ENCODE data around the gene PTH1R.
A peak's percentile ranks its signal among the peaks of the same experiment; 100 is the strongest.

Gene PTH1R

DNA sequence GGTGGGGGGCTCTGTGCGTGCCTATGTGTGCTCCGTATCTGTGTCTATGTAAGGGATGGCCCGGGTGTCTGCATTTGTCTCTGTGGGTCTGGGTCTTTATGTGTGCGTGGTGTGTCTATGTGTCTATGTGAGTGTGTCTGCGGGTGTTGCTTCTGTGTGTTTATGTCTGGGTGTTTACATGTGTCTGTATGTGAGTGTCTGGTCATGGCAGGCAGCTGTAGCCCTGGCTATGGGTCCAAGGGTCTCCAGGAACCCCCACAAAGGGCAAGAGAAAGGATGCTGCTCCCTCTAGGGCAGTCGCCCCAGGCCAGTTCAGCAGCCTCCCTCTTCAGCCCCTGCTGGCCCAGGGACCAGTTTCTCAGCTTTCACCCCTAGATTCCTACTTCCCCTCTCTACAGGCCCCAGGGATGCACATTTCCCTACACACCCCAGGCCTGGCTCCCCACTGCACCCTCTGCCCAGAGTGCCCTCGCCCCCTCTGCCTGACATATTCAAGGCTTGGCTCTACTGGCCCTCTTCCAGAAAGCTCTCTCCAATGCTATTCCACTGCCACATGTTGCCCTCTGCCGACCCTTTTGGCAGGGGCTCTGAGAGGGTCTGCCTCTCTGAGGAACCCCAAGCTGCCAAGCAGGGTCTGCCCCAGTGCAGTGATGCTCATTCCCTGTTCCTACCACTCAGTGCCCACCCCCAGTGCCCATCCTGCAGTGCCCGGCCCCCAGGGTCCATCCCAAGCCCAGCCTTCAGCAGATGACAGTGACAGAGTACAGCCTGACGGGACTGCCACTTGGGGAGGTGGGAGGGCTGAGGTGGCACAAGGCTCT is 13.2 kb upstream of the PTH1R start:
- no peak for DNase-seq (ENCODE audit: low read depth in 2 of 2)

DNA sequence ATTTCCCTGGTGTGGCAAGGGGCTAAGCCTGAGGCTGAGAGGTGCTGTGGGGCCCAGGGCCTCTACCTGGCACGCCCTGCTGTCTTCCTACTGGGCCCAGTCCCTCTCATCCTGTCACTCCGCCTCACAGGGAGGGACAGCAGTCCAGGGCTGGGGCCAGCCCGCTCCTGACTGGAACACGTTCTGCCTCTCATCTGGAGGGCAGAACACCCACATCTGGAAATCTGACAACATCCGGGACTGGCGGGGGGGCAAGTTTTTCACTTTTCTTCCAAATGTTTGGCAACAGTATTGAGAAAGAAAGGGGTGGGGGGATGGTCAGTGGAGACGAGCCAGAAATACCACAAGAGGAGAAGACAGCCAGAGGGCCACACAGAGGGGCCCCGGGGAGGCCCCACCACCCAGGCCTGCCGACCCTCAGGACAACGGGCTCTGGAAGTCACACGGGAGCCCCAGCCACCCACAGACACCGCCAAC is 12.5 kb upstream of the PTH1R start:
- no peak for DNase-seq (ENCODE audit: low read depth in 2 of 2)

DNA sequence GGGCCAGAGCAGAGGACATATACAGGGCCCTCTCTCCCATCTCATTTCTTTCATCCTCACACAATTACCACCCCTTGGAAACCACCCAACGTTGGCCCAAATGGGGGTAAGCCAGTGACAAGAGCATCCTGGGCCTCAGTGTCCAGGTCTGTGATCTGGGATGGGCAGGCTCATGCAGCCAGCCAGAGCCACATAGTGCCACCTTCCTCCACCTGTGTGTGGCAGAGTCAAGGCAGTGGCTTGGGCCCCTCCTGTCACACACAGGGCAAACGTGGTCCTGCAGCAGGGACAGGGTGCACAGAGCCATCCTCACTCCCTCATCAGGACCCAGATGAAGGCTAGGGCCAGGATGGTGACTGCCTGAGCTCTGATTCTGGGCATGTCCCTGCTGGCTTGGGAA is 12.0 kb upstream of the PTH1R start:
- DNase-seq (ENCODE audit: low read depth in 2 of 2) = no peak

DNA sequence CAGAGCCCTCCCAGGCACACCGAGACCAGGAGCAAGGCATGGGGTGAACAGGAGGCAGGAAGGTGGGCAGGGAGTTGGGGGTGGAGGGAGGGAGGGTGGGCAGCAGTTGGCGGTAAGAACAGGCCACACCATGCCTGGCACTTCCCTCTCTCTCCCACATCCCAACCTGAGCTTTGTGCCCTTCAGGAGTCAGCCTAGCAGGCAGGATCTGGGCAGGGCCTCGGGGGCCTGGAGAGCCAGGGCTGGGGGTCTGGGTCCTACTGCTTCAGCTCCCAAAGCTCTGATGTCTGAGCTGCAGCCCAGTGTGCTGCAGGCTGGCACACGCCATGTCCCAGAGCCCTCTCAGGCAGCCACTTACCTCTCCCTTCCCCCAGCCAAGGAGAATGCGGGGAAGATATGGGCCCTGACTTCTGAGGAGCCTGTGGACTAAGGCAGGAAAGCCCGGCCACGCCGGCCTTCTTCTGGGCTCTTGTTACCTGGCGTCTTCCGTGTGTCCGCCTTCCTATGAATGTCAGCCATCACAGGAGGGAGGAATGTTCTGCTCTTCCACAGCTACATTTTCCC is 11.4 kb upstream of the PTH1R start:
- no peak for DNase-seq (ENCODE audit: low read depth in 2 of 2)

DNA sequence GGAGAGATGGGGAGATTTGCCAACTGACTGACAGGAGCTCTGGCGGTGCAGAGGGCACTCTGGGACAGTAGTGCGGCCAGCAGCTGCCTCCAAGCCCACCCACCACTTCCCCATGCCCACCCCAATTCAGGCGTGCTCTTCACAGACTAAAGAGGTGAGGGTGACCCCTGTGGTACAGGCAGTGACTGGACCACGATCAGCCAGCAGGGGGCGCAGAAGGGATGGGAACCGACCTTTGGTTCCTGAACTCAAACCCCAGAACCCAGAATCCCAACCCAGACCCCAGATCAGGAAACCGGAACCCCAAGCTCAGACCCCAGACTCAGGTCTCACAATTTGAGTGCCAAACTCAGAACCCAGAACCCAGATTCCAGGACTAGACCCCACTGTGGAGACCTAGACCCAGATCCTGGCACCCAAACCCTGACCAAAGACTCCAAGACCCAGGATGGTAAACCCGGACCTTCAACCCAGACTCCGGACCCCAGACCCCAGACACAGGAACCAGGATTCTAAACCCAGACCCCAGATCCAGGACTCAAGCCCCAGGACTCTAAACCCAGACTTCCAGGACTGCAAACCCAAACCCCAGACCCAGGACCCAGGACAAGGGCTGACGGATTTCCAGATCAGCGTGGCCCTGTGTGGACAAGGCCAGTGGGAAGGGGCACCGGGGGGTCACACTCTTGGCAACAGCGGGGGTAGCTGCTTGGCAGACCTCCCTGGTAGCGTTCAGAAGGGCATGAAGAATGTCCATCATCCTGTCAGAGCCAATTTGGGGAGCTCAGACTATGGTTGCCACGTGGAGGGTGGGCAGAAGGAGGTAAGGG is 10.6 kb upstream of the PTH1R start:
- DNase-seq (ENCODE audit: low read depth in 2 of 2) = peak; percentile 76 to 93

DNA sequence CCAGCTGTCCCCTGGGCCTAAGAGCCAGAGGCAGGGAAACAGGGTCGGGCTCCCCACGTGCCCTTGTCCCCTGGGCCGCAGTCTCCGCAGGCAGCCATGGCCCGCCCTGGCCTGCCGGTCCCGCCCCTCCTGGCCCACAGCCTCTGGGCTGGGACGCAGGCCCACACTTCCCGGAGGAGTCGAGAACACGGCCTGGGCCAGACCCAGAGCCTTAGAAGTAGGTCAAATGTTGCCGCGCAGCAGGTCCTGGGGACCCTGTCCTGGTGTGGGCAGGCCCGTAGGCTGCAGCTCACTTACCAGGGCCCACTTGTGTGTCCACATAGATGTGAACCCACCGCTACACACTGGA is 10.0 kb upstream of the PTH1R start:
- DNase-seq (ENCODE audit: low read depth in 2 of 2) = no peak

DNA sequence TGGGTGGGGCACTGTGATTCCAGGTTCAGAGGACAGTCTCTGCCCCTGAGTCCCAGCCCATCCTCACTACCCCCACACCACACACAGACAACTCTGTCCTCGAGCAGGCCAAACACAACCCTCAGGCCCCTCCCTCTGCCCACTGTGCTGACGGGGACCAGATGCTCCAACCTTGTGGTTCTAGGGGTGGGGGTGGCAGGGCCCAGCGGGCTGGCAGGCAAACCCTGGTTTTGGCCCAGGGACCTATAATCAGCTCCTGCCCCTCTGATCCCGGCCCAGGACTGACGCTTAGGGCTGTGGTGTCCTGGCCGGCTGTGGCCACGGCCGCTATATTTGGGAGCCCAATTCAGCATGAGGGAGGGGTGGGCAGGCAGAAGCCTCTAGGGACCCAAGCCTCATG is 9.2 kb upstream of the PTH1R start:
- DNase-seq (ENCODE audit: low read depth in 2 of 2) = no peak

DNA sequence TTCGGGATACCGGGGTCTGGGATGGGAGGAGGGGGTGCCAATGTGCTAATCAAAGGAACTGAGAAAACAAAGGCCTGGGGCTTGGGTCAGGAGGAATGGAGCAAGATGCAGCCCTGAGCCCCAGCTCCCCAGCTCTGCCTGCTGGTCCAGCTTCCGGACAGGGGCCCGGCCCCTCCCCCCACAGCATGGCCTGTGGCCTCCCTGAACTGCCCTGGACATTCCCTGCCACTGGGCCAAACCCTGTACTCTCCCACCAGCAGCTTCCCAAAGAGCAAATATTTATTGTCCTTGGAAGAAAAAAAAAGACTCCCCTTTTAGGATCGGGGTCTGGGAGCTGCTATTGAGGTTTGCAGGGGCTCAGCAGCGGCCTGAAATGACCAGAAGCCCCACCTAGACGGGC is 8.6 kb upstream of the PTH1R start:
- no peak for DNase-seq (ENCODE audit: low read depth in 2 of 2)

DNA sequence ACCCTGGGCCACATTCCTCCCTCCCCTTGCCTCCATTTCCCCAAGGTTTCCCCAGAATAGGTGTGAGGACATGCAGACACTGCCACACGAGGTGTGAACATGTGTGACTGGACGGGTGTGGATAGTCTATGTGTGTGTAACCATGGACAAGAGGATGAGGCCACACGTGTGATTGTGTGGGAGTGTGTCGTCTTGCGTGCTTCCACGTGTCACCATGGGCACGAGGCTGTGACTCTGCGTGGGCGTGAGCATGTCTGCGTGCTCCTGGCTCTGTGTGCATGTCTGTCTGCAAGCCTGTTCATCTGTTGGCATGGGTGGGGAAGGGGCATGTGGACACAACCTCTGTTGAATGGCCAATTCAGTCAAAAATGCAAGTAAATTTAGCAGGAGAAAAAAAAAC is 8.1 kb upstream of the PTH1R start:
- DNase-seq (ENCODE audit: low read depth in 2 of 2) = no peak

DNA sequence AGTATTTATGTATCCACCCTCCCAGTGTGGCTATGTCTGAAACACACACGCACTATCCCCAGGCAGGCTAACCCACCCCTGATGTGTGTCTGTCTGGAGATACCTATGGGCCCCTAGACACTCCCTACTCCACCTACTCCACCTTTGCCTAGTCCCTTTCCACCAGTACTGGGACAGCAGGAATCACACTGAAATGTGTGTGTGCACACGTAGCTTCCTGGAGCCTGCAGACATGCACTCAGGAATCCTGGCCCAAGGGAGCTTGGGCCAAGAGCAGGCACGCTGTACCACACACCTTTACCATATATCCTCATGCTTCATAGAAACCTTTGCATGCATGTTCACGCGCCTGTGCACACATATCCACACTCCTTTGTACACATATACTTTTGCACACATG is 6.9 kb upstream of the PTH1R start:
- no peak for DNase-seq (ENCODE audit: low read depth in 2 of 2)

DNA sequence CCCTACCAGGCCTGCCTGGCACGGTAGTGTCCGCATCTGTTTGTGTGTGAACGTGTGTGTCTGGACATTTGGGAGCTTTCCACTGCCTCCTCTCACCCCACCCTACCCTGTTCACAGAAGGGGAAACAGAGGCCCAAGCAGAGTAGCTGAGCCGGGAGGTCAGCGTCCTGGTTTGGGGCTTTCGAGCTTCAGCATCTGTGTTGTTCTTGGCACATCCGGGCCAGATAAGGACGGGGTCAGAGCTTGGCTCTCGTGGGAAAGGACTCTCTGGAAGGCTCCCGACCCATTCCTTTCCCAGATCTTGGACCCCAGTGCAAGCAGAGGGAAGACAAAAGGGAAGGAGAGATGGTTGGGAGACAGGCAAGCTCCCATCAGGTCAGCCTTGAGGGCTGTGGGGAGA is 6.3 kb upstream of the PTH1R start:
- no peak for DNase-seq (ENCODE audit: low read depth in 2 of 2)

DNA sequence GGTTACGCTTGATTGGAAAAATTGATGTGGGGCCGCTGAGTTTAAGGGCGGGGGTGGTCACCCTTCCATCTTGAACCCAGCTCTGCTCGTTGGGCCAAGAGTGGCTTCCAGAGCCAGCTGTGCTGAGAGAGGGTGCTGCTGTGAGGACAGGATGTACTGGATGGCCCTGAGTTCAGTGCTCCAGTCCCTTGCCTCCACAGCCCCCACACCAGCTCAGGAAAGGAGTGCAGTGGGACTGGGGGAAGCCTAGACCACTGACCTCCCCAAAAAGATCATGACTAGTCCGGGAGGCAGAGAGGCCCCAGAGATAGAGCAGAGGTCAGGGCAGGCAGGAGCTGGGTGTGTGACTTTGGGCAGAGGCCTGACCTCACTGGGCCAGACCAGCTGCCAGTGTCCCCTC is 4.0 kb upstream of the PTH1R start:
- no peak for DNase-seq (ENCODE audit: low read depth in 2 of 2)

DNA sequence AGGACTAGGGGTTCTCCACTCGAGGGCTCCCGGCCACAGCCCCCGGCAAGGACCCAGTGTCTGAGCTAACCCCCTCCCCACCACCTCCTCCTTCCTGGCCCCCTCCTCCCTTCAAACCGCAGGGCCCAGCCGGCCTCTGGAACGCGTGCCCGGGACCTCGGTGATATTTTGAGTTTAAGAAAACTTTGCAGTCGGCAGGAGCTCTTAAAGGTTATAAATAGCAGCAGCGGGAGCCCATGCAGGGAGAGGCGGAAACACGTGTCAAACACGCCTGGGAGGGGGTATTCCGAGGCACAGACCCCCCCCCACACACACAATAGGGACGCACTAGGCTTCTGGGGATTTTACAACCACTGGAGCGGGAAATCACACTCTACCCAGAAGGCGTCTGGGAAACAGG is 3.1 kb upstream of the PTH1R start:
- no peak for DNase-seq (ENCODE audit: low read depth in 2 of 2)

DNA sequence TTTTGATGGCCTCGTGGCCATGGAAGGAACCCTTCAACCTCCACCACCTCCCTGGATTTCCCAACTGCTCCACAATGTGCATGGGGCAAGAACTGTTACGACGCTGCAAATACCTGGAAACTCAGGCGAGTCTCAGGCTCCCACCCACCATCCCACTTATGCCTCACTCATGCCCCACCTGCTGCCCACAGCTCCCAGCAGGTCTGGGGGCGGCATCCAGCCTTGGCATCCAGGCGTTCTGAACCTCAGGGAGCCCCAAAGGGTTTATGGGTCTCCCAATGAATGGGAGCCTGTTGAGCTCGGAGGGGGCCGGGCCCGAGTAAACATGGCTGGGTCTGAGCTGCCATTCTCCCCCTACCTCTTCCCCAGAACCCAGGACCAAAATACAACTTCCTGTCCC is 2.0 kb upstream of the PTH1R start:
- no peak for DNase-seq (ENCODE audit: low read depth in 2 of 2)

DNA sequence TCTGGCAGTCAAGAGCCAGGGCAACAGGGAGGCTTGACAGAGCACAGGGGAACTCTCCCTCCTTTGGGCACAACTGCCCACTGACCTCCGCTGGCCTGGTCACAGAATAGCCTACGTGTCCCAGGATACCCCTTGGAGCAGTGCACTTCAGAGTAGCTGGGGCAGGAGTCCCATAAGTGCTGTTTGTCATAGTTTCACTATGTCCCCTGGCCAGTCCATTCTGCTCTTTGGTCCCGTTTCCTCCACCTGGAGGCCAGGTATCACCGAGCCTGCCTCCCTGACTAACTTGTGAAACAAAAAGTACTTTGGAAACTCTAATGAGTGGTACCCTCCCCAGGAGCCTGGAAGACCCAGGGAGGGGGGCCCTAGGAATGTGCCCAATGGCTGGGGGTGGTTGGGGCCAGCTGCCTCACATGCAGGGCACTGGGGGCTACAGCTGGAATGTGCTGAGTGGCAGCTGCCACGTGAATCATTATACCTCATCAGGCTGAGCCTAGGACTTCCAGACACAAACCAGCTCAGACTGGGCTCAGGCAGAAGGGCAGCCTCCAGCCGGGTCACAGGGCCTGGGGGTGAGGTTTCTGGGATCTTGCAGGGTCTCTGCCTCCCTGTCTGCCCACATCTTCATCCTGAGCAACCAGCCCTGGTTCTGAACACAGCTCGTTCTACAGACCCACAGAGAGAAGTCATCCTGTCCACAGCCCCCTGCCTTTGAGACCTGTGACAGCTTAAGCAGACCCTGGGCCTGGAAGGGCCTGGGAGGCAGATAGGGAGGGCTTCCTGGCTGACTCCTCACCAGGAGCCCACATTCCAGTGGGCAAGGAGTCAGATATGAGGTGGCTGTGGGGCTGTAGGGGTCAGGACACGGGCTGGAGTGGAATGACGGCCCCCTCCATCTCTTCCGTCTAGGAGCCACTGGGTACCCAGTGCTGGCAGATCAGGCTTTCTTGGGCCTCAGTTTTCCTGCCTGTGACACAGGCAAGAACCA is 914 bp upstream of the PTH1R start:
- no peak for DNase-seq (ENCODE audit: low read depth in 2 of 2)

DNA sequence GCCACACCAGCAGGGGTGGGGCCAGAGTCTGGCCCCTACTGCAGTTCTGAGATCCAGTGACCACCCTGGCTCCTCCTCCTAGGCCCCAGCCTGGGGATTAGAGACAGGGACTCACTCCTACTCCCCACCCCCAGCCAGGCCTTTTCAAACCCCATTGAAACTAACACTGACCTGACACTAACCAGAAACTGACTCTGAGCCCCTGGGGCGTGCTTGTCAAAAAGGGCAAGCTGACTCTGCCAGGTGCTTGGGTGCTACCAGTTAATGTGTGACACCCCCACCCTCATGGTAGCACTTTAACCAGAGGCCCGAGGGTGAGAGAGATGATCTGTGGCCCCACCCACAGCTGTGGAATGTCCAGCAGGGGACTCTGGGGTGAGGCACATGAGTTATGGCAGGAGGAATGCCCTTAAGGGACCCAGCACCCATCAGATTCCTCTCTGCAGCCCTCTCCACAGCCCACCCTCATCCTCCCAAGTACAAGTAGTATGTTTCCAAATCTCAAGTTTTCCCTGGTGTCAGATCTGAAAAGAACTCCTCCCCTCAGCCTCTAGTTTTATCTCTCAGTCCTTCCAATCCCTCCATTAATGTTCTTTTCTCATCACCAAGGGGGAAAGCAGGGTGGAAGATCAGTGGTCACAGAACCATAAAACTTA is 1.4 kb downstream of the PTH1R start:
- DNase-seq (ENCODE audit: low read depth in 2 of 2) = no peak

DNA sequence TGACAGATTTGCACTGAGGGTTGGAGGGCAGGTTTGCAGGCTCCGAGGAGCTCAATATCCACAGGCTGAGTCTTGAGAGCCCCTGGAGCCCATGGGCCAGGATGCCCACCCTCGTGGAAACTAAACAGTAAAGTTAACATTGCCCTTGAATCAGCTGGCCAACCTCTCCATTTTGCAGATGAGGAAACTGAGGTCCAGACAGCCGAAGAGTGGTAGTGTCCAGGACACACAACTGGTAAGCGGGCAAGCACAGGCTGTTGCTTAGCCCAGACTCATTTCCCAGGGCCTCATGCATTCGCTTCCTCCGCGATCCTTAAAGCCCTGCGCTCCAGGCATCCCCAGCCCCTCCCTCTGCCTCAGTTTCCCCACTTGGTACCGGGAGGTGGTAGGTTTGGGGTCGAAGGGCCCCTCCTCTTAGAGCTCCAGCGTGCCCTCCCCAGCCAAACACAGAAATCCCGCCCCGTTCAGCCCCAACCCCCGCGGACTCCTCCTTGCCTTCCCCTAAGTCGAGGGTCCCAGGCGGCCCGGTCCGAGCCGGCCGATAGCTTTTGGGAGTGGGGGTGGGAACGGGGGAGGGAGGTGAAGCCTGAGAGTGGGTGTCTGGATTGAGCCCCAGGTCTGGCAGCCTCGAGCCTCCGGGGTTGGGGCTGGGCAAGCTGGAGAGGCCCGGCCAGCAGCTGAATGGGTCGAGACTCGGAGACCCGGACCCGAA is 3.5 kb downstream of the PTH1R start:
- no peak for DNase-seq (ENCODE audit: low read depth in 2 of 2)

DNA sequence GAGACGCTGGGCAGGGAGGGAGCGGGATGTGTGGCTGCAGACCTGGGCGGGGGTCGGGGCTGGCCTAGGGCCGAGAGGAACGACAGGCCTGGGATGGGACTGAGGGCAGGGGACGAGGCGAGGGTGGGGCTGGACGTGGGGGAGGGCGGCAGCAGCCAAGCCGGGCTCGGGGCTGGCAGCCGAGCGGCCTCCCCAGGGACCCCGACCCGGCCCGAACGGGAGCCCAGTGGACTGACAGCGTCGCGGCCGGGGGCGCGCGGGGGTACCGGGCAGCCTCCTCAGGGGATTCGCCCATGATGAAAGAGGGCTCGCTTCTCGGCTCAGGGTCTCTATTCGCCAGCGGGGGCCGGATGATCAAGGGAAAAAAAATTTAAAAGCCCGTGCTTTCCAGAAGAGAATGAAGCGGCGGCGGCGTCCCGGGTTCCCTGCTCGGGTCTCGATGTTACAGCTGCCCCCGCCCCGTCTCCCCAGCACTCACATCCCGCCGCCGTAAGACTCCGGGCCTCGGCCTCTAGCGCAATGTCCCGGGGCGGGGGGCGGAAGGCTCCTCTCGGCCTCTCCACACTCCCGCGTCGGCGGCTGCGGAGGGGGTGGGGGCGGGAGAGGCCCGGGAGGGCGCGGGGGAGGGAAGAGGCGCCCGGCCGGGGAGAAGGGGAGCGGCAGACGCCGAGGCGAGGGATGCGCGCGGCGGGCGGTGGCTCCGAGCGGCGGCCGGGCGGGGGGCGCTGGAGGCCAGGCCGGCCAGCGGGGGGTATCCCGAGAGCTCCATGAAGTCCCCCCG is 4.3 kb downstream of the PTH1R start:
- no peak for DNase-seq (ENCODE audit: low read depth in 2 of 2)

DNA sequence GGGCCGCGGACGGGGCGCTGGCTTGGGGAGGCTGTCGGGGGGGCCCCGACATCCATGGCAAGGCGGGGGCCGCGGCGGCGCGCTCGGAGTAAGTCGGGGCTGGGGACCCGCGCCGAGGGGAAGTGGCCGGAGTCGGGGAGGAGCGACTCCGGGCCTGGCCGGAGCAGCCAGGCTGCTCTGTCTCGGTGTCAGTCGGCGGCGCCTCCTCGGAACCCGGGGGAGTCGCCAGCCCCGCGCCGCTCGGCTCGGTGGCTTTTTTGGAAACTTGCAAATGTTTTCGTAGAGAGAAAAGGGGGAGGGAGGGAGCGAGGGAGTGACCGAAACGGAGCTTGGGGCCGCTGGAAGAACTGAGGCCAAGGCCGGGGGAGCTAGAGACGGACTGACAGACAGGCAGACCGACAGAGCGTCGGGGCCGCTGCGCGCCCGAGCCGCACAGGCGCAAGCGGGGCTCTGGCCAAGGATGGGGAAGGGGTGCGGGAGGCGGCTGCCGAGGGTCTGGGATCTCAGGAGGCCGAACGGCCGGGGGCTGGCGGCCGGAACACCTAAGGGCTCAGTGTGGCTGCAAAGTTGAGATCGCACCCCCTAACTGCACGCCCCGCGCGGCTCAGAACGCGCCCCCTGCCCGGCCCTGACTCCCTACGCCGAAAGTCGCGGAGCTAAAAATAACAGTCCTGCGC is 5.0 kb downstream of the PTH1R start:
- no peak for DNase-seq (ENCODE audit: low read depth in 2 of 2)

Data from stimulated activated CD4-positive, alpha-beta T cell treated with anti-CD3 and anti-CD28 coated beads, Interleukin-4, amount 100 ng/mL, for 48 hours (primary cell).